GM12801 (cell line): Measurements from ENCODE around the gene RBM44.

ENCODE experiments used
- TF ChIP-seq, protein P1 (sequence below): IDR thresholded peaks from one replicate; pipeline ENCODE4 v1.5.1; 2011; ENCODE audit warnings: control low read depth; ENCODE audit not compliant: insufficient read length; ENCODE audit errors: extremely low read depth

Gene RBM44

DNA sequence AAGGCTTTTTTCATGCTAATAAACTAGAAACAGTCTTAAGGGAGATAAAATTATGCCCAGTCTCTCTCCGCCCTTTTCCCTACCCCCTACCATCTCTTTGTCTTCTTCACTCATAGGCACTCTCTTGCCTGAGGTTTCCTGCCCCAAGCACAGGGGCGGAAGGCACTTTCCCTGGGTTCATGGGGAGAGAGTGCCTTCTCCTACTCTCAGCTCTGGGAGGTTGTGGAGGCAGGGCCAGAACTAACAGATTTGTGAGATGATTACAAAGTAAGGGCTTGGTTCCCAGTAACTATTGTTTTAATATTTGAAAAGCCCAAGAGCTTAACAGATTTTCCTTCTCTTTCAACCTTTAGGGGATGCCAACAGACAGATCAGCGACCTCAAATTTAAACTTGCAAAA is 26.1 kb upstream of the RBM44 start:
- TF ChIP-seq, protein P1, sequence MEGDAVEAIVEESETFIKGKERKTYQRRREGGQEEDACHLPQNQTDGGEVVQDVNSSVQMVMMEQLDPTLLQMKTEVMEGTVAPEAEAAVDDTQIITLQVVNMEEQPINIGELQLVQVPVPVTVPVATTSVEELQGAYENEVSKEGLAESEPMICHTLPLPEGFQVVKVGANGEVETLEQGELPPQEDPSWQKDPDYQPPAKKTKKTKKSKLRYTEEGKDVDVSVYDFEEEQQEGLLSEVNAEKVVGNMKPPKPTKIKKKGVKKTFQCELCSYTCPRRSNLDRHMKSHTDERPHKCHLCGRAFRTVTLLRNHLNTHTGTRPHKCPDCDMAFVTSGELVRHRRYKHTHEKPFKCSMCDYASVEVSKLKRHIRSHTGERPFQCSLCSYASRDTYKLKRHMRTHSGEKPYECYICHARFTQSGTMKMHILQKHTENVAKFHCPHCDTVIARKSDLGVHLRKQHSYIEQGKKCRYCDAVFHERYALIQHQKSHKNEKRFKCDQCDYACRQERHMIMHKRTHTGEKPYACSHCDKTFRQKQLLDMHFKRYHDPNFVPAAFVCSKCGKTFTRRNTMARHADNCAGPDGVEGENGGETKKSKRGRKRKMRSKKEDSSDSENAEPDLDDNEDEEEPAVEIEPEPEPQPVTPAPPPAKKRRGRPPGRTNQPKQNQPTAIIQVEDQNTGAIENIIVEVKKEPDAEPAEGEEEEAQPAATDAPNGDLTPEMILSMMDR, result no peak

DNA sequence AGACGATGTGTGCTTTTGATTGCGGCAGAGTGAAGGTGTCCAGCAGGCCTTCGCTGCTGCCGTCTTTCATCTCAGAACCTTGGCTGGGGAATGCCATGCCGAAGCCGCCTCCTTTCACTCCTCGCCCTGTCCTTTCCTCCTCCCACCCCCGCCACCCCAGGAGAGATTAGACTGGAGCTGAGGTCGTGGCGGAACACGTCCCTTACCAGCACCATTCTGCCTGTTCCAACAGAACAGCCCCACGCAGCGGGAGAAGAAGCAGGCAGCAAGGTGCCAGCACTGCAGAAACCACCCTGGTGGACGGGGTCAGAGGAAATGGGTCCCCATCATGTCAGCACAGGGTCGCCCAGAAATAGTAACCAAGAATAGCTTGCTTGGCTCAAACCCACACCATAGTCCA is 24.8 kb upstream of the RBM44 start:
- TF ChIP-seq, protein P1, result no peak

DNA sequence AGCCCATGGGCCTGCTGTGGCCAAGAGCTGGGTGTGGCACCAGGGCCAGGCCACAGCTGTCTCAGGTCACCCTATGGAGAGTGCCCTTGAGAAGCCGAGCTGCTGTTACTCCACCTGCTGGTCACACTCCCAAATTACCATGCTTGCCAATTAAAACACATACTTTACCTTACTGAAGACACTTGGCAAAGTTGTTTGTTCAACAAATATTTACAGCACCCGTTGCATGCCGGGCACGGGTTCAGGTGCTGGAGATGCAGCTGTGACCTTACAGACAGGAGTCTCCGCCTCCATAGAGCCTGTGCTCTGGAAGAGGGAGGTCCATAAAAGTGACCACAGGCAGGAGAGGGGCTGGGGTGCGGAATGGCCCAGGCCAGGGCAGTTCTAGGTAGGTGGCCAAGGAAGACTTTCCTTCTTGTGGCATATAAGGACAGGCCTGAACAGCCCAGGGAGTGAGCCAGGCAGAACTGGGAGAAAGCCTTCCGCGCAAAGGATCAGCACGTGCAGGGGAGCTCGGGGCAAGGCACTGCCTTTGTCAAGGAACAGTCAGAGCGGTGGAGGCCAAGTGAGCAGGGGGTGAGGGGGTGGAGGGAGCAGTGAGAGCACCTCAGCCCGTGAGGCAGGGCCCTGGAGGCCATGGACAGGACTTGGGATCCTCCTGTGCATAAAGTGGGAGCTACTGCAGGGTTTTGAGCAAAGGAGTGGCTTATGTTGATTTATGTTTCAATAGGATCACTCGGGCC is 23.6 kb upstream of the RBM44 start:
- TF ChIP-seq, protein P1, result no peak

DNA sequence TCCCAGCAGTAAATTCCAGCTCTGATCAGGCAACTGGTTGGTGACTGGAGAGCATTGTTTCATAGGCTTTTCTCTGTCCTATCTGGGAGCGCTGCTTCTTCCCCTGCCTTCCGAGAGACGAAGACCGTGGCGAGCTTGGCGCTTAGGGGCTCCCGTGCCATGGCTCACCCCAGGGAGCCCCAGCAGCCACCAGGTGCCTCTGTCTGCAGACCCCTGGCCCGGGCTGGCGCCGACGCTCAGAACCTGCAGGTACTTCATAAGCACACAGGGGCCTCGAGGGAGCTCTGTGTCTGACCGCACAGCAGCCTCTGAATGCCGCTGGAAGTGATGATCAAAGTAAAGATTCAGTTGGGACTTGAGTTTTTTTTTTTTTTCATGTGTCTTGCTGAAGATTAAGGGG is 19.1 kb upstream of the RBM44 start:
- TF ChIP-seq, protein P1, result no peak

DNA sequence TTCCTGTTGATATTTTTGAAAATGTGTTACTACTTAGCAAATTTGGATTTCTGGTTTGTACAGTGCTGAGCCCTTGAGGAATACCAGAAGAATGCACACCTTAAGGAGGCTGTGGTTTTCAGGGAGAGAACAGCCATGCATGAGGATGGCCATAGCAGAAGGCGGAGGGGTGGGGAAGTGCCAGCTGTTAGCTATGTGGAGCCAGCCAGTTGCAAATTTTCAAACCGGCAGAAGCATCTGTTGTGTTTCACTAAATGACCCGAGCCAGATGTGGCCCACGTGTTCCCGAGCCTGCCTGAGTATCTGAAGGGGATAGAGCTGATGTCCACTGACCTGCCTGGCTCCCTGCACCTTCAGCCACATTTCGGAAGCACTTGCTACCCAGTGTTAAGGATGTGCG is 16.4 kb upstream of the RBM44 start:
- TF ChIP-seq, protein P1, result no peak

DNA sequence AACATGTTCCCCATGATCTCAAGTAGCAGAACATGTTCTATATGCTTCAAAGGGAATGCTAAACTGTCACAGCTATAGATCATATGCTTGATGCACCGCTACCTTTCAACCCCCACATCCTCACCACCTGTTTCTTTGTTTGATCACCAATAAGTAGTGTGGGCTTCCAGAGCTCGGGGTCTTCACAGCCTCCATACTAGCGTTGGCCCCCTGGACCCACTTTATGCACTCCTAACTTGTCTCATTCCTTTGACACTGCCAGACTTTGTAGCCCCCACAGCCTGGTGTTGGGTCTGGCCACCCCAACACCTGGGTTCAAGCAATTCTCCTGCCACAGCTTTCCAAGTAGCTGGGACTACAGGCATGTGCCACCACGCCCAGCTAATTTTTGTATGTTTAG is 11.6 kb upstream of the RBM44 start:
- TF ChIP-seq, protein P1, result no peak

DNA sequence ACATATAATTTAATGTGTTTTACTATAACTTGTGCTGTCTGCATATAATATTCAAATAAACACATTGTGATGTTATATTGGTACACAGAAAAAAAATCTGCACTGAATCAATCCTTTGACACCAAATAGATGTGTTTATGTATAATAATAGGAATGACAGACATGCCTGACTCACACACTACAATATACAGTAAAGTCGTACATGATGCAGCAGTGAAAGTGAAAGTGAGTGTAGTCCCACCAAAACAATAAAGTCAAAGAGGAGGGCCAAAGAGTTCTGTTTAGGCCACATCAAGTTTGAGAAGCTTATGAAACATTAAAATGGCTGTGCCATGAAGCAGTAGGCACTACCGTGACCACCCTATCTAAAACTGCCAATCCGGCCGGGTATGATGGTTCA is 8.2 kb upstream of the RBM44 start:
- TF ChIP-seq, protein P1, result no peak
